BLaER1 (cell line): ENCODE results near the gene ANK3.

Experiments
- H3K27ac ChIP-seq: shearing (Covaris generic); formaldehyde crosslinking; 2 replicates; pipeline ENCODE4 v1.8.1; 2022
- H3K27me3 ChIP-seq: shearing (Covaris generic); formaldehyde crosslinking; 2 replicates; pipeline ENCODE4 v1.8.1; 2022
- H3K36me3 ChIP-seq: shearing (Covaris generic); formaldehyde crosslinking; 2 replicates; pipeline ENCODE4 v1.8.1; 2022
- H3K4me1 ChIP-seq: shearing (Covaris generic); formaldehyde crosslinking; 2 replicates; pipeline ENCODE4 v1.8.1; 2022
- H3K4me2 ChIP-seq: shearing (Covaris generic); formaldehyde crosslinking; 2 replicates; pipeline ENCODE4 v1.8.1; 2022
- H3K4me3 ChIP-seq: shearing (Covaris generic); formaldehyde crosslinking; 2 replicates; pipeline ENCODE4 v1.8.1; 2022
- H3K9ac ChIP-seq: shearing (Covaris generic); formaldehyde crosslinking; 2 replicates; pipeline ENCODE4 v1.8.1; 2022
- H3K9me3 ChIP-seq: shearing (Covaris generic); formaldehyde crosslinking; 2 replicates; pipeline ENCODE4 v1.8.1; 2022
- H4K20me1 ChIP-seq: shearing (Covaris generic); formaldehyde crosslinking; 2 replicates; pipeline ENCODE4 v1.8.1; 2022
- Cebpa-rat ChIP-seq: shearing (Covaris generic); IDR thresholded peaks from 2 replicates; pipeline ENCODE4 v1.8.1; 2022

The ANK3 gene

GRCh38 chr10:60098677-60099601, 290.7 kb downstream of the ANK3 start:
- H3K9me3 ChIP-seq: no peaks in the 10 kb centered on the region
- no peaks in the 10 kb centered on the region for H3K36me3 ChIP-seq
- no peaks in the 10 kb centered on the region for H3K27me3 ChIP-seq
- H3K4me2 ChIP-seq: no peak overlapping the region
- no peak for TF ChIP-seq Cebpa-rat
- no peaks in the 10 kb centered on the region for H4K20me1 ChIP-seq
- H3K4me1 ChIP-seq: no peaks in the 10 kb centered on the region
- H3K4me3 ChIP-seq: no peak overlapping the region
- no peak overlapping the region for H3K27ac ChIP-seq
- H3K9ac ChIP-seq: no peak overlapping the region

GRCh38 chr10:60096761-60097513, 292.7 kb downstream of the ANK3 start:
- no peak overlapping the region for H3K27ac ChIP-seq
- H3K4me2 ChIP-seq: no peak overlapping the region
- no peaks in the 10 kb centered on the region for H3K36me3 ChIP-seq
- H3K27me3 ChIP-seq: no peaks in the 10 kb centered on the region
- H3K9ac ChIP-seq: no peak overlapping the region
- no peaks in the 10 kb centered on the region for H4K20me1 ChIP-seq
- H3K9me3 ChIP-seq: no peaks in the 10 kb centered on the region
- no peak for TF ChIP-seq Cebpa-rat
- H3K4me1 ChIP-seq: no peaks in the 10 kb centered on the region
- no peak overlapping the region for H3K4me3 ChIP-seq

- H3K27me3 ChIP-seq: no peaks in the 10 kb centered on the region
- no peaks in the 10 kb centered on the region for H4K20me1 ChIP-seq
- no peak overlapping the region for H3K9ac ChIP-seq
- no peaks in the 10 kb centered on the region for H3K4me1 ChIP-seq
- no peak for TF ChIP-seq Cebpa-rat
- no peaks in the 10 kb centered on the region for H3K36me3 ChIP-seq
- no peak overlapping the region for H3K27ac ChIP-seq
- H3K9me3 ChIP-seq: no peaks in the 10 kb centered on the region
- no peak overlapping the region for H3K4me3 ChIP-seq
- H3K4me2 ChIP-seq: no peak overlapping the region
Measured at GRCh38 chr10:60093317-60093716, 296.4 kb downstream of the ANK3 start.

GRCh38 chr10:60086862-60087261, 302.8 kb downstream of the ANK3 start:
- no peak overlapping the region for H3K4me2 ChIP-seq
- H4K20me1 ChIP-seq: no peaks in the 10 kb centered on the region
- no peaks in the 10 kb centered on the region for H3K36me3 ChIP-seq

GRCh38 chr10:60086421-60086820, 303.3 kb downstream of the ANK3 start:
- no peak for TF ChIP-seq Cebpa-rat
- H3K4me3 ChIP-seq: no peak overlapping the region
- H3K27me3 ChIP-seq: no peaks in the 10 kb centered on the region
- H3K4me2 ChIP-seq: no peak overlapping the region
- H4K20me1 ChIP-seq: no peaks in the 10 kb centered on the region
- H3K27ac ChIP-seq: no peak overlapping the region
- no peaks in the 10 kb centered on the region for H3K4me1 ChIP-seq
- no peak overlapping the region for H3K9ac ChIP-seq
- no peaks in the 10 kb centered on the region for H3K36me3 ChIP-seq
- H3K9me3 ChIP-seq: no peaks in the 10 kb centered on the region

More at GRCh38 chr10:60086862-60087261, 302.8 kb downstream of the ANK3 start:
- Histone ChIP-seq H3K27ac (no peak overlapping the region), H3K9me3 (no peaks in the 10 kb centered on the region), H3K4me3 (no peak overlapping the region), H3K27me3 (no peaks in the 10 kb centered on the region), H3K9ac (no peak overlapping the region), H3K4me1 (no peaks in the 10 kb centered on the region)
- TF ChIP-seq Cebpa-rat: no peak

- TF ChIP-seq Cebpa-rat: no peak
- Histone ChIP-seq H3K4me2 (no peak overlapping the region), H3K36me3 (no peaks in the 10 kb centered on the region), H4K20me1 (no peaks in the 10 kb centered on the region), H3K9me3 (no peaks in the 10 kb centered on the region), H3K27me3 (no peaks in the 10 kb centered on the region), H3K4me3 (no peak overlapping the region), H3K9ac (no peak overlapping the region), H3K27ac (no peak overlapping the region), H3K4me1 (no peaks in the 10 kb centered on the region)
Measured at GRCh38 chr10:60082744-60083344, 306.8 kb downstream of the ANK3 start.

- Histone ChIP-seq H3K36me3 (no peaks in the 10 kb centered on the region), H3K4me3 (no peak overlapping the region), H4K20me1 (no peaks in the 10 kb centered on the region), H3K4me1 (no peaks in the 10 kb centered on the region), H3K27ac (no peak overlapping the region), H3K9ac (no peak overlapping the region), H3K27me3 (no peaks in the 10 kb centered on the region), H3K9me3 (no peaks in the 10 kb centered on the region), H3K4me2 (no peak overlapping the region)
- TF ChIP-seq Cebpa-rat: no peak
Measured at GRCh38 chr10:60082341-60082740, 307.3 kb downstream of the ANK3 start.

- Histone ChIP-seq H3K27ac (no peak overlapping the region), H3K4me1 (no peaks in the 10 kb centered on the region), H3K9me3 (no peaks in the 10 kb centered on the region), H3K9ac (no peak overlapping the region), H3K27me3 (no peaks in the 10 kb centered on the region), H3K4me2 (no peak overlapping the region), H4K20me1 (no peaks in the 10 kb centered on the region), H3K36me3 (no peaks in the 10 kb centered on the region), H3K4me3 (no peak overlapping the region)
- no peak for TF ChIP-seq Cebpa-rat
Measured at GRCh38 chr10:60073781-60074656, 315.7 kb downstream of the ANK3 start.

GRCh38 chr10:60073397-60073780, 316.3 kb downstream of the ANK3 start:
- Histone ChIP-seq H3K36me3 (no peaks in the 10 kb centered on the region), H3K9ac (no peak overlapping the region), H3K9me3 (no peaks in the 10 kb centered on the region), H3K4me3 (no peak overlapping the region), H4K20me1 (no peaks in the 10 kb centered on the region), H3K27me3 (no peaks in the 10 kb centered on the region), H3K4me2 (no peak overlapping the region), H3K4me1 (no peaks in the 10 kb centered on the region), H3K27ac (no peak overlapping the region)
- TF ChIP-seq Cebpa-rat: no peak
